Fibroblast of lung (primary cell): ENCODE results near the gene LIMCH1.

ENCODE experiments used
- EZH2 ChIP-seq: IDR thresholded peaks from 2 replicates; pipeline ENCODE4 v1.5.1; 2012; ENCODE audit warnings: low read length, control low read depth, mild to moderate bottlenecking; ENCODE audit errors: missing control alignments
- TF ChIP-seq, protein P1 (sequence below), 2 donors: IDR thresholded peaks in 1 of 2; conservative IDR thresholded peaks in 1 of 2; 1 replicate in 1 of 2; 2 replicates in 1 of 2; pipeline ENCODE4 v1.5.1; 2011 to 2012; ENCODE audit warnings: low read length in 2 of 2, control low read depth in 1 of 2, inconsistent platforms in 1 of 2, low read depth in 1 of 2, mild to moderate bottlenecking in 1 of 2

DNA sequence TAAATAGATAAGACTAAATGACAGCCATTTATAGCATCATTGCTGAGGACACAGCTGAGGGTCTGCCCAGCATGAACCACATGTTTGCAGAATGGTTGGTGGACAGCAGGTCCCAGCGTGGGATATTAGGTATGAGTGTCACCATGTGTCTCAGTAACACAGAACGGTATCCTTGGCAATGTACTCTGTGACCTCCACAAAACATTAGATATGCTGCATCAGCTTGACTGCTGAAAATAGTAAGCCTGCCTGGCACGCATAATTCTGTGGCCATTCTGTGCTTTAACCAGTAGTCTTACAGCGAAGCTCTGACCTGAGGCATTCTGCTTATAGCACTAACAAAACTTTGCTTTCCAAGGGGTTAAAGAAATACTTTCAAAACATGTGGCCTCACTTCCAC lies 32.0 kb downstream of the LIMCH1 start:
- TF ChIP-seq, protein P1, sequence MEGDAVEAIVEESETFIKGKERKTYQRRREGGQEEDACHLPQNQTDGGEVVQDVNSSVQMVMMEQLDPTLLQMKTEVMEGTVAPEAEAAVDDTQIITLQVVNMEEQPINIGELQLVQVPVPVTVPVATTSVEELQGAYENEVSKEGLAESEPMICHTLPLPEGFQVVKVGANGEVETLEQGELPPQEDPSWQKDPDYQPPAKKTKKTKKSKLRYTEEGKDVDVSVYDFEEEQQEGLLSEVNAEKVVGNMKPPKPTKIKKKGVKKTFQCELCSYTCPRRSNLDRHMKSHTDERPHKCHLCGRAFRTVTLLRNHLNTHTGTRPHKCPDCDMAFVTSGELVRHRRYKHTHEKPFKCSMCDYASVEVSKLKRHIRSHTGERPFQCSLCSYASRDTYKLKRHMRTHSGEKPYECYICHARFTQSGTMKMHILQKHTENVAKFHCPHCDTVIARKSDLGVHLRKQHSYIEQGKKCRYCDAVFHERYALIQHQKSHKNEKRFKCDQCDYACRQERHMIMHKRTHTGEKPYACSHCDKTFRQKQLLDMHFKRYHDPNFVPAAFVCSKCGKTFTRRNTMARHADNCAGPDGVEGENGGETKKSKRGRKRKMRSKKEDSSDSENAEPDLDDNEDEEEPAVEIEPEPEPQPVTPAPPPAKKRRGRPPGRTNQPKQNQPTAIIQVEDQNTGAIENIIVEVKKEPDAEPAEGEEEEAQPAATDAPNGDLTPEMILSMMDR (conservative IDR thresholded peaks at IDR 0.05 in 1 of 2, IDR thresholded peaks at IDR 0.05 in 1 of 2; ENCODE audit: low read depth in 1 of 2, low read length in 2 of 2) = no peak
- TF ChIP-seq EZH2 = no peak
